ENCODE measurements around the gene ATP2A2.
"Not testable (repeated sequence)": the region's sequence is repeated elsewhere in the genome, so short reads cannot be mapped to it uniquely, and the experiment has no call there.

Gene ATP2A2

GRCh38 chr12:110352401-110352800 lies 71.4 kb downstream of the ATP2A2 start:
- H3K4me3 ChIP-seq (ENCODE audit: low read length): no peak overlapping the region
- DNase-seq (ENCODE audit: low read depth): no peak
- no peak for TF ChIP-seq CTCF (IDR thresholded peaks at IDR 0.05; ENCODE audit: insufficient read depth, low read depth, low read length, missing control alignments)

- no peak for TF ChIP-seq CTCF (IDR thresholded peaks at IDR 0.05; ENCODE audit: insufficient read depth, low read depth, low read length, missing control alignments)
- DNase-seq (ENCODE audit: low read depth): no peak
- H3K4me3 ChIP-seq (ENCODE audit: low read length): no peak overlapping the region
Measured at GRCh38 chr12:110353211-110353965, 72.3 kb downstream of the ATP2A2 start.

- no peak for TF ChIP-seq CTCF (IDR thresholded peaks at IDR 0.05; ENCODE audit: insufficient read depth, low read depth, low read length, missing control alignments)
- no peak overlapping the region for H3K4me3 ChIP-seq (ENCODE audit: low read length)
- DNase-seq (ENCODE audit: low read depth): no peak
Measured at GRCh38 chr12:110354172-110354780, 73.2 kb downstream of the ATP2A2 start.

- peak; percentile 57 for DNase-seq (ENCODE audit: low read depth)
- peak; percentile 47 for TF ChIP-seq CTCF (IDR thresholded peaks at IDR 0.05; ENCODE audit: insufficient read depth, low read depth, low read length, missing control alignments)
- H3K4me3 ChIP-seq (ENCODE audit: low read length): no peak overlapping the region
Measured at GRCh38 chr12:110355073-110355472, 74.0 kb downstream of the ATP2A2 start.

- TF ChIP-seq CTCF (IDR thresholded peaks at IDR 0.05; ENCODE audit: insufficient read depth, low read depth, low read length, missing control alignments): peak; percentile 32
- DNase-seq (ENCODE audit: low read depth); H3K4me3 ChIP-seq (ENCODE audit: low read length): not testable (repeated sequence)
Measured at GRCh38 chr12:110358384-110359097, 77.5 kb downstream of the ATP2A2 start.

- no peak overlapping the region for H3K4me3 ChIP-seq (ENCODE audit: low read length)
- DNase-seq (ENCODE audit: low read depth): no peak
- no peak for TF ChIP-seq CTCF (IDR thresholded peaks at IDR 0.05; ENCODE audit: insufficient read depth, low read depth, low read length, missing control alignments)
Measured at GRCh38 chr12:110361216-110361615, 80.2 kb downstream of the ATP2A2 start.
